HCT116 (cell line): Measurements from ENCODE around the gene CHRNA7. TPM values are rescaled to one million over a fixed set of nuclear protein-coding genes. Genes with fewer than 3 reads are reported as not detected.

Experiments used
- ATAC-seq: fragments of 200-7000 bp; cut with Tn5 transposase; 2 replicates; pipeline ENCODE4 v1.9.1; 2020; ENCODE audit warnings: mild to moderate bottlenecking, moderate library complexity
- BruUV-seq: library from RNA; stranded (reverse); fragments of 400-500 nt; replicated peaks from 2 replicates; lab custom pipeline; 2021; lab: Mats Ljungman, UMichigan
- CTCF ChIA-PET: fragments of 300-600 bp; sonication (Branson Sonifier 250); formaldehyde crosslinking; loops from one replicate; lab custom pipeline; 2021; ENCODE audit warnings: antibody characterized with exemption; lab: Charles Lee
- POLR2A ChIA-PET: fragments of 300-600, 350-600 bp; sonication (Branson Sonifier 250); formaldehyde crosslinking; loops from one replicate; lab custom pipeline; 2021; ENCODE audit warnings: antibody characterized with exemption; lab: Charles Lee
- RAD21 ChIA-PET, 2 experiments: fragments of 300-600 bp; sonication (Branson Sonifier 250); formaldehyde crosslinking; loops; one replicate each; lab custom pipeline; 2023; ENCODE audit warnings: low total read pairs in 2 of 2; ENCODE audit not compliant: uncharacterized antibody in 2 of 2, unreplicated experiment in 2 of 2, low non-redundant PET in 1 of 2; lab: Charles Lee
- DNase-seq: peaks from one replicate; pipeline ENCODE4 v3.0.0-alpha.2; 2010; ENCODE audit warnings: low read depth, low spot score
- H2AFZ ChIP-seq: fragments of 200-600 bp; shearing (Covaris generic), sonication (generic); 2 replicates; pipeline ENCODE4 v1.6.1; 2017; ENCODE audit warnings: low read depth, mixed run types, mixed read lengths, antibody characterized with exemption, low read length; ENCODE audit not compliant: poor library complexity, severe bottlenecking
- H3K27ac ChIP-seq: 2 replicates; pipeline ENCODE4 v1.5.1; 2012; ENCODE audit warnings: low read depth, low read length
- H3K27me3 ChIP-seq: fragments of 200-600 bp; sonication (generic); 2 replicates; pipeline ENCODE4 v1.6.1; 2016; ENCODE audit warnings: mixed run types, low read length, mixed read lengths; ENCODE audit not compliant: insufficient read depth
- H3K36me3 ChIP-seq, 2 experiments: fragments of 200-500 bp in 1 of 2; fragments of 200-600 bp in 1 of 2; sonication (Bioruptor generic) in 1 of 2; sonication (generic) in 1 of 2; 2 replicates each; pipeline versions ENCODE4 v1.5.1 to v1.6.1; 2014 to 2016; ENCODE audit warnings: low read length in 2 of 2, inconsistent platforms in 1 of 2, mixed read lengths in 1 of 2, mixed run types in 1 of 2; ENCODE audit not compliant: insufficient read depth in 2 of 2, control insufficient read depth in 1 of 2
- H3K4me1 ChIP-seq, 2 experiments: fragments of 200-600 bp in 1 of 2; sonication (generic) in 1 of 2; 2 replicates each; pipeline versions ENCODE4 v1.5.1 to v1.6.1; 2012 to 2017; ENCODE audit warnings: low read length in 2 of 2, inconsistent platforms in 1 of 2, mild to moderate bottlenecking in 1 of 2, mixed read lengths in 1 of 2, mixed run types in 1 of 2, moderate library complexity in 1 of 2; ENCODE audit not compliant: insufficient read depth in 2 of 2, control insufficient read depth in 1 of 2
- H3K4me2 ChIP-seq: fragments of 200-600 bp; sonication (generic); 2 replicates; pipeline ENCODE4 v1.6.1; 2017; ENCODE audit warnings: mixed run types, low read length, mixed read lengths
- H3K4me3 ChIP-seq, 2 experiments: fragments of 200-600 bp in 1 of 2; sonication (generic) in 1 of 2; replicated peaks in 1 of 2; 2 replicates each; pipeline ENCODE4 v1.5.1; 2011 to 2016; ENCODE audit warnings: low read length in 2 of 2, control low read depth in 1 of 2, low read depth in 1 of 2, mild to moderate bottlenecking in 1 of 2, mixed read lengths in 1 of 2, mixed run types in 1 of 2
- H3K79me2 ChIP-seq: fragments of 200-600 bp; sonication (generic); 2 replicates; pipeline ENCODE4 v1.6.1; 2017; ENCODE audit warnings: mild to moderate bottlenecking, mixed run types, low read length, moderate library complexity, mixed read lengths; ENCODE audit not compliant: insufficient read depth
- H3K9ac ChIP-seq: fragments of 200-600 bp; sonication (generic); 2 replicates; pipeline ENCODE4 v1.6.1; 2016; ENCODE audit warnings: low read length, mixed read lengths
- H3K9me2 ChIP-seq: fragments of 200-600 bp; sonication (generic), shearing (Covaris generic); 2 replicates; pipeline ENCODE4 v1.6.1; 2017; ENCODE audit warnings: mixed run types, mild to moderate bottlenecking, moderate library complexity; ENCODE audit not compliant: insufficient read depth
- H3K9me3 ChIP-seq, 2 experiments: fragments of 200-500 bp in 1 of 2; fragments of 200-600 bp in 1 of 2; sonication (Bioruptor generic) in 1 of 2; sonication (generic) in 1 of 2; 2 replicates each; pipeline ENCODE4 v1.6.1; 2014 to 2017; ENCODE audit warnings: low read length in 2 of 2, mixed read lengths in 2 of 2, inconsistent platforms in 1 of 2, low read depth in 1 of 2, mild to moderate bottlenecking in 1 of 2, mixed run types in 1 of 2, moderate library complexity in 1 of 2; ENCODE audit not compliant: control insufficient read depth in 1 of 2, insufficient read depth in 1 of 2
- H4K20me1 ChIP-seq: fragments of 200-600 bp; sonication (generic), shearing (Covaris generic); 2 replicates; pipeline ENCODE4 v1.6.1; 2017; ENCODE audit warnings: mixed run types, mild to moderate bottlenecking, moderate library complexity; ENCODE audit not compliant: insufficient read depth
- ATF3 ChIP-seq: IDR thresholded peaks from 2 replicates; pipeline ENCODE4 v1.6.1; 2012
- CTCF ChIP-seq, 3 experiments: fragments of 200-600 bp in 1 of 3; sonication (generic) in 1 of 3; IDR thresholded peaks in 2 of 3; conservative IDR thresholded peaks in 1 of 3; 2 replicates each; pipeline ENCODE4 v1.5.1; 2012 to 2017; ENCODE audit warnings: low read depth in 2 of 3, low read length in 2 of 3, antibody characterized with exemption in 1 of 3, borderline replicate concordance in 1 of 3, control low read depth in 1 of 3, mild to moderate bottlenecking in 1 of 3, mixed read lengths in 1 of 3, mixed run types in 1 of 3, moderate library complexity in 1 of 3; ENCODE audit not compliant: insufficient read depth in 1 of 3
- EZH2 ChIP-seq: fragments of 200-600 bp; sonication (generic); IDR thresholded peaks from 2 replicates; pipeline ENCODE4 v1.6.1; 2017; ENCODE audit warnings: antibody characterized with exemption, mixed run types
- POLR2AphosphoS5 ChIP-seq: IDR thresholded peaks from 2 replicates; pipeline ENCODE4 v1.6.1; 2011; ENCODE audit warnings: mild to moderate bottlenecking, low read depth, low read length, moderate library complexity
- RAD21 ChIP-seq: IDR thresholded peaks from 2 replicates; pipeline ENCODE4 v1.6.1; 2012; ENCODE audit warnings: low read depth, mild to moderate bottlenecking
- REST ChIP-seq: IDR thresholded peaks from 2 replicates; pipeline ENCODE4 v1.6.1; 2012; ENCODE audit warnings: low read depth
- YY1 ChIP-seq: IDR thresholded peaks from 2 replicates; pipeline ENCODE4 v1.6.1; 2011; ENCODE audit warnings: low read length, low read depth, moderate library complexity, mild to moderate bottlenecking; ENCODE audit not compliant: insufficient replicate concordance; ENCODE audit errors: extremely low read depth
- intact Hi-C: fragments of 100-400 bp; cut with micrococcal nuclease; formaldehyde crosslinking; loops from 2 replicates; pipeline ENCODE4 v1.10.0; 2022
- total RNA-seq: library from RNA; stranded (reverse); gene quantifications from one replicate; pipeline ENCODE4 v1.2.1, GENCODE V29; 2021; ENCODE audit not compliant: unreplicated experiment

CHRNA7 gene
- total RNA-seq, 1 experiment from 2014 or later = 6.8 TPM

GRCh38 chr15:32053719-32054118 is 23.4 kb downstream of the CHRNA7 start:
- TF ChIP-seq YY1 (no peak), EZH2 (no peak), CTCF (IDR thresholded peaks at IDR 0.05 in 2 of 3, conservative IDR thresholded peaks at IDR 0.05 in 1 of 3; ENCODE audit: borderline replicate concordance in 1 of 3, insufficient read depth in 1 of 3, low read depth in 2 of 3, low read length in 2 of 3) (no peak), REST (no peak), ATF3 (no peak), RAD21 (no peak), POLR2AphosphoS5 (no peak)
- TF ChIP-seq, all 23 proteins: peak for 0
- Histone ChIP-seq H4K20me1 (no peaks in the 10 kb centered on the region), H3K9me2 (no peaks in the 10 kb centered on the region), H3K36me3 (no peaks in the 10 kb centered on the region), H3K79me2 (no peaks in the 10 kb centered on the region), H3K27me3 (no peaks in the 10 kb centered on the region), H3K4me1 (no peaks in the 10 kb centered on the region), H3K4me3 (no peak overlapping the region), H3K27ac (no peak overlapping the region), H3K4me2 (no peak overlapping the region), H2AFZ (no peak overlapping the region), H3K9ac (no peak overlapping the region), H3K9me3 (no peaks in the 10 kb centered on the region)
- POLR2A ChIA-PET = no interaction called here
- no TSS peak for BruUV-seq
- ATAC-seq (no peak), DNase-seq (no peak)
- RAD21 ChIA-PET = no interaction called here
- CTCF ChIA-PET = interaction anchor here (1.5 kb wide), 1 partner anchor 11 kb away, joined by 4 read pairs; no protein-coding TSS in a partner anchor
- intact Hi-C loops = no loop called here
